ENCODE data around the gene FAAH2.
"Not testable (repeated sequence)": the region's sequence is repeated elsewhere in the genome, so short reads cannot be mapped to it uniquely, and the experiment has no call there.

Gene FAAH2

GRCh38 chrX:57286507-57287251, at the start of gene FAAH2:
TSS of gene FAAH2 (plus strand) at chrX:57286706. CDS start at chrX:57286826, 120 bp downstream.
- DNase-seq = peak; percentile 91 to 93

GRCh38 chrX:57241967-57242366, 44.5 kb upstream of the FAAH2 start:
- peak in 1 of 2 experiments; percentile 5 for DNase-seq

- no peak for DNase-seq
These were observed 34.5 kb upstream of the FAAH2 start for GRCh38 chrX:57251965-57252364.

GRCh38 chrX:57265126-57265525, 21.4 kb upstream of the FAAH2 start:
- DNase-seq = no peak

- DNase-seq = no peak
These were observed 20.2 kb upstream of the FAAH2 start for GRCh38 chrX:57266275-57266674.

GRCh38 chrX:57266871-57267270, 19.6 kb upstream of the FAAH2 start:
- DNase-seq = no peak

- no peak for DNase-seq
These were observed 19.2 kb upstream of the FAAH2 start for GRCh38 chrX:57267308-57267707.

GRCh38 chrX:57270980-57271379, 15.5 kb upstream of the FAAH2 start:
- DNase-seq = no peak

GRCh38 chrX:57282568-57282967, 3.9 kb upstream of the FAAH2 start:
- DNase-seq = peak in 1 of 2 experiments; percentile 42

- DNase-seq = no peak
These were observed 1.5 kb upstream of the FAAH2 start for GRCh38 chrX:57285001-57285400.

GRCh38 chrX:57289089-57289488, 2.6 kb downstream of the FAAH2 start:
- no peak for DNase-seq

GRCh38 chrX:57294961-57295360, 8.5 kb downstream of the FAAH2 start:
- DNase-seq = no peak

GRCh38 chrX:57295679-57296078, 9.2 kb downstream of the FAAH2 start:
- not testable (repeated sequence) for DNase-seq

- DNase-seq = no peak
These were observed 27.2 kb downstream of the FAAH2 start for GRCh38 chrX:57313583-57314215.

GRCh38 chrX:57329008-57329407, 42.5 kb downstream of the FAAH2 start:
- DNase-seq = no peak

- peak; percentile 42 to 57 for DNase-seq
These were observed 49.3 kb downstream of the FAAH2 start for GRCh38 chrX:57335790-57336189.

- DNase-seq = no peak
These were observed 67.1 kb downstream of the FAAH2 start for GRCh38 chrX:57353472-57354132.

- DNase-seq = no peak
These were observed 77.6 kb downstream of the FAAH2 start for GRCh38 chrX:57364145-57364544.

GRCh38 chrX:57366430-57366829, 79.9 kb downstream of the FAAH2 start:
- no peak for DNase-seq

- DNase-seq = peak in 1 of 2 experiments; percentile 10
These were observed 81.1 kb downstream of the FAAH2 start for GRCh38 chrX:57367649-57368048.

GRCh38 chrX:57368158-57368557, 81.7 kb downstream of the FAAH2 start:
- DNase-seq = no peak

GRCh38 chrX:57379296-57379695, 92.8 kb downstream of the FAAH2 start:
- DNase-seq = no peak

- no peak for DNase-seq
These were observed 93.7 kb downstream of the FAAH2 start for GRCh38 chrX:57380026-57380796.

Measured in SHP77 (cell line).